GM23338 (cell line): ENCODE measurements around the gene BEX2. TPM values are rescaled to one million over a fixed set of nuclear protein-coding genes. Genes with fewer than 3 reads are reported as not detected.

ENCODE experiments used
- EZH2phosphoT487 ChIP-seq: fragments of 200-600 bp; sonication (generic); IDR thresholded peaks from one replicate; pipeline ENCODE4 v1.8.1; 2018; ENCODE audit warnings: antibody characterized with exemption; ENCODE audit not compliant: unreplicated experiment
- NANOG ChIP-seq: IDR thresholded peaks from 2 replicates; pipeline ENCODE4 v1.6.1; 2016; ENCODE audit warnings: antibody characterized with exemption, borderline replicate concordance
- polyA plus RNA-seq: library from polyadenylated mRNA; unstranded; fragments of >200 nt; fragmentation: Nextera tagmentation; extraction: Ambion mirVana; gene quantifications from 2 replicates; pipeline ENCODE4 v1.2.1, GENCODE V29; 2016
- total RNA-seq: library from RNA; depleted of rRNA; stranded (reverse); fragments of >200 nt; shearing (Covaris generic); gene quantifications from 2 replicates; pipeline ENCODE4 v1.2.3, GENCODE V29; 2014
- TF ChIP-seq, protein P1 (sequence below): fragments of 250-450 bp; sonication (Bioruptor Pico); IDR thresholded peaks from 2 replicates; pipeline ENCODE4 v1.5.0; 2020; ENCODE audit warnings: mild to moderate bottlenecking, moderate library complexity
- TF ChIP-seq, protein P2 (sequence below): IDR thresholded peaks from one replicate; pipeline ENCODE4 v1.6.1; 2018; ENCODE audit warnings: antibody characterized with exemption; ENCODE audit not compliant: unreplicated experiment
- TF ChIP-seq, protein P3 (sequence below): IDR thresholded peaks from 2 replicates; pipeline ENCODE4 v1.6.1; 2016; ENCODE audit warnings: antibody characterized with exemption

BEX2 gene
- total and polyA plus RNA-seq, 2 experiments from 2014 or later, result 37.5 to 87.9 TPM

DNA sequence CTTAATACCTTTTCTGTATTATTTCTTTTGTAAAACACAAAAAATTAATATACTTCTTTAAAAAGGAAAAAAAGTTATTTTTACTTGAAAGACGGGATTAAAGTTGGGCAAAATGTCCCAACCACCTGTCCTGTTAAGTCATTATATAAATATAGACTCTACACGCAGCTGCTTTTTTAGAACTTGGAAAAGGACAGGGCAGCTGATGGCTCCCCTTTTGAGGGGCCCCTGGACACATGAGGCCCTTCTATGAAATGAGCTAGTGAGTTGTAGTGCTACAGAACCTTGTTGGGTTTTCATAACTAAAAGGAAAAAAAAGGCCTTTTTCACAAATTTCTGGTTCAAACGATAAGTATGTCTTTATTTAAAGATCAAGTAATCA lies 600 bp upstream of the BEX2 start (continued):
- TF ChIP-seq, protein P1, sequence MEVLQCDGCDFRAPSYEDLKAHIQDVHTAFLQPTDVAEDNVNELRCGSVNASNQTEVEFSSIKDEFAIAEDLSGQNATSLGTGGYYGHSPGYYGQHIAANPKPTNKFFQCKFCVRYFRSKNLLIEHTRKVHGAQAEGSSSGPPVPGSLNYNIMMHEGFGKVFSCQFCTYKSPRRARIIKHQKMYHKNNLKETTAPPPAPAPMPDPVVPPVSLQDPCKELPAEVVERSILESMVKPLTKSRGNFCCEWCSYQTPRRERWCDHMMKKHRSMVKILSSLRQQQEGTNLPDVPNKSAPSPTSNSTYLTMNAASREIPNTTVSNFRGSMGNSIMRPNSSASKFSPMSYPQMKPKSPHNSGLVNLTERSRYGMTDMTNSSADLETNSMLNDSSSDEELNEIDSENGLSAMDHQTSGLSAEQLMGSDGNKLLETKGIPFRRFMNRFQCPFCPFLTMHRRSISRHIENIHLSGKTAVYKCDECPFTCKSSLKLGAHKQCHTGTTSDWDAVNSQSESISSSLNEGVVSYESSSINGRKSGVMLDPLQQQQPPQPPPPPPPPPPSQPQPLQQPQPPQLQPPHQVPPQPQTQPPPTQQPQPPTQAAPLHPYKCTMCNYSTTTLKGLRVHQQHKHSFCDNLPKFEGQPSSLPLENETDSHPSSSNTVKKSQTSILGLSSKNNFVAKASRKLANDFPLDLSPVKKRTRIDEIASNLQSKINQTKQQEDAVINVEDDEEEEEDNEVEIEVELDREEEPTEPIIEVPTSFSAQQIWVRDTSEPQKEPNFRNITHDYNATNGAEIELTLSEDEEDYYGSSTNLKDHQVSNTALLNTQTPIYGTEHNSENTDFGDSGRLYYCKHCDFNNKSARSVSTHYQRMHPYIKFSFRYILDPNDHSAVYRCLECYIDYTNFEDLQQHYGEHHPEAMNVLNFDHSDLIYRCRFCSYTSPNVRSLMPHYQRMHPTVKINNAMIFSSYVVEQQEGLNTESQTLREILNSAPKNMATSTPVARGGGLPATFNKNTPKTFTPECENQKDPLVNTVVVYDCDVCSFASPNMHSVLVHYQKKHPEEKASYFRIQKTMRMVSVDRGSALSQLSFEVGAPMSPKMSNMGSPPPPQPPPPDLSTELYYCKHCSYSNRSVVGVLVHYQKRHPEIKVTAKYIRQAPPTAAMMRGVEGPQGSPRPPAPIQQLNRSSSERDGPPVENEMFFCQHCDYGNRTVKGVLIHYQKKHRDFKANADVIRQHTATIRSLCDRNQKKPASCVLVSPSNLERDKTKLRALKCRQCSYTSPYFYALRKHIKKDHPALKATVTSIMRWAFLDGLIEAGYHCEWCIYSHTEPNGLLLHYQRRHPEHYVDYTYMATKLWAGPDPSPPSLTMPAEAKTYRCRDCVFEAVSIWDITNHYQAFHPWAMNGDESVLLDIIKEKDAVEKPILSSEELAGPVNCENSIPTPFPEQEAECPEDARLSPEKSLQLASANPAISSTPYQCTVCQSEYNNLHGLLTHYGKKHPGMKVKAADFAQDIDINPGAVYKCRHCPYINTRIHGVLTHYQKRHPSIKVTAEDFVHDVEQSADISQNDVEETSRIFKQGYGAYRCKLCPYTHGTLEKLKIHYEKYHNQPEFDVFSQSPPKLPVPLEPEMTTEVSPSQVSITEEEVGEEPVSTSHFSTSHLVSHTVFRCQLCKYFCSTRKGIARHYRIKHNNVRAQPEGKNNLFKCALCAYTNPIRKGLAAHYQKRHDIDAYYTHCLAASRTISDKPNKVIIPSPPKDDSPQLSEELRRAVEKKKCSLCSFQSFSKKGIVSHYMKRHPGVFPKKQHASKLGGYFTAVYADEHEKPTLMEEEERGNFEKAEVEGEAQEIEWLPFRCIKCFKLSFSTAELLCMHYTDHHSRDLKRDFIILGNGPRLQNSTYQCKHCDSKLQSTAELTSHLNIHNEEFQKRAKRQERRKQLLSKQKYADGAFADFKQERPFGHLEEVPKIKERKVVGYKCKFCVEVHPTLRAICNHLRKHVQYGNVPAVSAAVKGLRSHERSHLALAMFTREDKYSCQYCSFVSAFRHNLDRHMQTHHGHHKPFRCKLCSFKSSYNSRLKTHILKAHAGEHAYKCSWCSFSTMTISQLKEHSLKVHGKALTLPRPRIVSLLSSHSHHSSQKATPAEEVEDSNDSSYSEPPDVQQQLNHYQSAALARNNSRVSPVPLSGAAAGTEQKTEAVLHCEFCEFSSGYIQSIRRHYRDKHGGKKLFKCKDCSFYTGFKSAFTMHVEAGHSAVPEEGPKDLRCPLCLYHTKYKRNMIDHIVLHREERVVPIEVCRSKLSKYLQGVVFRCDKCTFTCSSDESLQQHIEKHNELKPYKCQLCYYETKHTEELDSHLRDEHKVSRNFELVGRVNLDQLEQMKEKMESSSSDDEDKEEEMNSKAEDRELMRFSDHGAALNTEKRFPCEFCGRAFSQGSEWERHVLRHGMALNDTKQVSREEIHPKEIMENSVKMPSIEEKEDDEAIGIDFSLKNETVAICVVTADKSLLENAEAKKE (CRISPR knock-in tag), result no peak
- TF ChIP-seq, protein P2, sequence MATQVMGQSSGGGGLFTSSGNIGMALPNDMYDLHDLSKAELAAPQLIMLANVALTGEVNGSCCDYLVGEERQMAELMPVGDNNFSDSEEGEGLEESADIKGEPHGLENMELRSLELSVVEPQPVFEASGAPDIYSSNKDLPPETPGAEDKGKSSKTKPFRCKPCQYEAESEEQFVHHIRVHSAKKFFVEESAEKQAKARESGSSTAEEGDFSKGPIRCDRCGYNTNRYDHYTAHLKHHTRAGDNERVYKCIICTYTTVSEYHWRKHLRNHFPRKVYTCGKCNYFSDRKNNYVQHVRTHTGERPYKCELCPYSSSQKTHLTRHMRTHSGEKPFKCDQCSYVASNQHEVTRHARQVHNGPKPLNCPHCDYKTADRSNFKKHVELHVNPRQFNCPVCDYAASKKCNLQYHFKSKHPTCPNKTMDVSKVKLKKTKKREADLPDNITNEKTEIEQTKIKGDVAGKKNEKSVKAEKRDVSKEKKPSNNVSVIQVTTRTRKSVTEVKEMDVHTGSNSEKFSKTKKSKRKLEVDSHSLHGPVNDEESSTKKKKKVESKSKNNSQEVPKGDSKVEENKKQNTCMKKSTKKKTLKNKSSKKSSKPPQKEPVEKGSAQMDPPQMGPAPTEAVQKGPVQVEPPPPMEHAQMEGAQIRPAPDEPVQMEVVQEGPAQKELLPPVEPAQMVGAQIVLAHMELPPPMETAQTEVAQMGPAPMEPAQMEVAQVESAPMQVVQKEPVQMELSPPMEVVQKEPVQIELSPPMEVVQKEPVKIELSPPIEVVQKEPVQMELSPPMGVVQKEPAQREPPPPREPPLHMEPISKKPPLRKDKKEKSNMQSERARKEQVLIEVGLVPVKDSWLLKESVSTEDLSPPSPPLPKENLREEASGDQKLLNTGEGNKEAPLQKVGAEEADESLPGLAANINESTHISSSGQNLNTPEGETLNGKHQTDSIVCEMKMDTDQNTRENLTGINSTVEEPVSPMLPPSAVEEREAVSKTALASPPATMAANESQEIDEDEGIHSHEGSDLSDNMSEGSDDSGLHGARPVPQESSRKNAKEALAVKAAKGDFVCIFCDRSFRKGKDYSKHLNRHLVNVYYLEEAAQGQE, result no peak
- TF ChIP-seq, protein P3, sequence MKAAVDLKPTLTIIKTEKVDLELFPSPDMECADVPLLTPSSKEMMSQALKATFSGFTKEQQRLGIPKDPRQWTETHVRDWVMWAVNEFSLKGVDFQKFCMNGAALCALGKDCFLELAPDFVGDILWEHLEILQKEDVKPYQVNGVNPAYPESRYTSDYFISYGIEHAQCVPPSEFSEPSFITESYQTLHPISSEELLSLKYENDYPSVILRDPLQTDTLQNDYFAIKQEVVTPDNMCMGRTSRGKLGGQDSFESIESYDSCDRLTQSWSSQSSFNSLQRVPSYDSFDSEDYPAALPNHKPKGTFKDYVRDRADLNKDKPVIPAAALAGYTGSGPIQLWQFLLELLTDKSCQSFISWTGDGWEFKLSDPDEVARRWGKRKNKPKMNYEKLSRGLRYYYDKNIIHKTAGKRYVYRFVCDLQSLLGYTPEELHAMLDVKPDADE, result no peak
- TF ChIP-seq EZH2phosphoT487 (no peak), NANOG (no peak)
